Type B pancreatic cell (in vitro differentiated cells): ENCODE measurements around the gene GNG7. TPM values are rescaled to one million over a fixed set of nuclear protein-coding genes. Genes with fewer than 3 reads are reported as not detected.
A peak's percentile ranks its signal among the peaks of the same experiment; 100 is the strongest.
"Not testable (repeated sequence)": the region's sequence is repeated elsewhere in the genome, so short reads cannot be mapped to it uniquely, and the experiment has no call there.

Experiments used
- DNase-seq: peaks from one replicate; pipeline ENCODE4 v3.0.0; 2021; ENCODE audit warnings: mixed read lengths; ENCODE audit not compliant: unreplicated experiment; ENCODE audit errors: extremely low spot score
- H3K27ac Mint-ChIP-seq: 2 replicates; pipeline ENCODE4 v1.8.0; 2021; ENCODE audit warnings: mild to moderate bottlenecking, mixed read lengths
- H3K27me3 Mint-ChIP-seq: 2 replicates; pipeline ENCODE4 v1.8.0; 2021; ENCODE audit warnings: mixed read lengths
- H3K36me3 Mint-ChIP-seq: 2 replicates; pipeline ENCODE4 v1.8.0; 2021; ENCODE audit warnings: mixed read lengths
- H3K4me1 Mint-ChIP-seq: one replicate; pipeline ENCODE4 v1.8.0; 2021; ENCODE audit warnings: mixed read lengths; ENCODE audit not compliant: unreplicated experiment
- H3K4me3 Mint-ChIP-seq: 2 replicates; pipeline ENCODE4 v1.8.0; 2021; ENCODE audit warnings: mild to moderate bottlenecking, mixed read lengths
- H3K9me3 Mint-ChIP-seq: 2 replicates; pipeline ENCODE4 v1.8.0; 2021; ENCODE audit warnings: mixed read lengths
- total RNA-seq: library from RNA; stranded (reverse); gene quantifications from 2 replicates; pipeline ENCODE4 v1.2.1, GENCODE V29; 2021; ENCODE audit warnings: low replicate concordance
- TF ChIP-seq, protein P1 (sequence below): fragments of 200-600 bp; sonication (generic); conservative IDR thresholded peaks from 2 replicates; pipeline ENCODE4 v1.5.0; 2021; ENCODE audit warnings: antibody characterized with exemption, mild to moderate bottlenecking

The GNG7 gene
- total RNA-seq, 1 donor from 2014 or later = 12.2 TPM

DNA sequence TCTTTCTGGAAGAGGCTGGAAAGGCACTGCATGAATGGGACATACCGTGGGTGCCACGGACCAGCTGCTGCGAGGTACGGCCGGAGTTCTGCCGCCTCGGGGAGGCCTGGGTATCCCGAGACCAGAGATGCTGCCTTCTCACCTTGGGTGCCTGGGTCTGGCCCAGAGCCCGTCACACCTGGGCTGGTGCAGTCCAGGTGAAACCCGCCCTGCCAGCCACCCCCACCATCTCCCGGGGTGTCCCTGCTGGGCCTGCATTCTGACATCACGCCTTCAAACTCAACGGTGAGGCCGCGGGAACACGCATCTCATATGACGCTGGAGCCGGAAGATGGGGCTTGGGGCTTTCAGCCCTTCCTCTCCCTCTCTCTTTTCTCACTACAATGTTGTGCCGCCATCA, 128.6 kb downstream of the GNG7 start:
- H3K36me3 Mint-ChIP-seq = no peaks in the 10 kb centered on the region
- H3K9me3 Mint-ChIP-seq = peaks cover 4% of the 10 kb centered on the region
- H3K4me3 Mint-ChIP-seq = no peak overlapping the region
- H3K27me3 Mint-ChIP-seq = no peaks in the 10 kb centered on the region
- TF ChIP-seq, protein P1, sequence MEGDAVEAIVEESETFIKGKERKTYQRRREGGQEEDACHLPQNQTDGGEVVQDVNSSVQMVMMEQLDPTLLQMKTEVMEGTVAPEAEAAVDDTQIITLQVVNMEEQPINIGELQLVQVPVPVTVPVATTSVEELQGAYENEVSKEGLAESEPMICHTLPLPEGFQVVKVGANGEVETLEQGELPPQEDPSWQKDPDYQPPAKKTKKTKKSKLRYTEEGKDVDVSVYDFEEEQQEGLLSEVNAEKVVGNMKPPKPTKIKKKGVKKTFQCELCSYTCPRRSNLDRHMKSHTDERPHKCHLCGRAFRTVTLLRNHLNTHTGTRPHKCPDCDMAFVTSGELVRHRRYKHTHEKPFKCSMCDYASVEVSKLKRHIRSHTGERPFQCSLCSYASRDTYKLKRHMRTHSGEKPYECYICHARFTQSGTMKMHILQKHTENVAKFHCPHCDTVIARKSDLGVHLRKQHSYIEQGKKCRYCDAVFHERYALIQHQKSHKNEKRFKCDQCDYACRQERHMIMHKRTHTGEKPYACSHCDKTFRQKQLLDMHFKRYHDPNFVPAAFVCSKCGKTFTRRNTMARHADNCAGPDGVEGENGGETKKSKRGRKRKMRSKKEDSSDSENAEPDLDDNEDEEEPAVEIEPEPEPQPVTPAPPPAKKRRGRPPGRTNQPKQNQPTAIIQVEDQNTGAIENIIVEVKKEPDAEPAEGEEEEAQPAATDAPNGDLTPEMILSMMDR = no peak
- H3K4me1 Mint-ChIP-seq = peaks cover 8% of the 10 kb centered on the region
- DNase-seq = no peak
- H3K27ac Mint-ChIP-seq = peak overlapping the region; percentile 44

DNA sequence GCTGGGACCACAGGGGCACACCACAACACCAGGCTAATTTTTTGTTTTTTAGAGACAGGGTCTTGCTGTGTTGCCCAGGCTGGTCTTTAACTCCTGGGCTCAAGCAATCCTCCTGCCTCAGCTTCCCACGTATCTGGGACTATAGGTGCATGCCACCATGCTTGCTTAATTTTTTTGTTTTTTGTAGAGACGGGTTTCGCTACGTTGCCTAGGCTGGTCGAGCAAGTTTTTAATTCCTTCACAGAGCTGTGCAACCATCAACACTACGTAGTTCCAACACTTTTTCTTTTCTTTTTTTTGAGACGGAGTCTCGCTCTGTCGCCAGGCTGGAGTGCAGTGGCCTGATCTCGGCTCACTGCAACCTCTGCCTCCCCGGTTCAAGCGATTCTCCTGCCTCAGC, 130.3 kb downstream of the GNG7 start:
- H3K4me1 Mint-ChIP-seq, H3K36me3 Mint-ChIP-seq, H3K9me3 Mint-ChIP-seq, H3K27me3 Mint-ChIP-seq, DNase-seq: not testable (repeated sequence)
- peak overlapping the region; percentile 20 for H3K4me3 Mint-ChIP-seq
- peak overlapping the region; percentile 96 for H3K27ac Mint-ChIP-seq

DNA sequence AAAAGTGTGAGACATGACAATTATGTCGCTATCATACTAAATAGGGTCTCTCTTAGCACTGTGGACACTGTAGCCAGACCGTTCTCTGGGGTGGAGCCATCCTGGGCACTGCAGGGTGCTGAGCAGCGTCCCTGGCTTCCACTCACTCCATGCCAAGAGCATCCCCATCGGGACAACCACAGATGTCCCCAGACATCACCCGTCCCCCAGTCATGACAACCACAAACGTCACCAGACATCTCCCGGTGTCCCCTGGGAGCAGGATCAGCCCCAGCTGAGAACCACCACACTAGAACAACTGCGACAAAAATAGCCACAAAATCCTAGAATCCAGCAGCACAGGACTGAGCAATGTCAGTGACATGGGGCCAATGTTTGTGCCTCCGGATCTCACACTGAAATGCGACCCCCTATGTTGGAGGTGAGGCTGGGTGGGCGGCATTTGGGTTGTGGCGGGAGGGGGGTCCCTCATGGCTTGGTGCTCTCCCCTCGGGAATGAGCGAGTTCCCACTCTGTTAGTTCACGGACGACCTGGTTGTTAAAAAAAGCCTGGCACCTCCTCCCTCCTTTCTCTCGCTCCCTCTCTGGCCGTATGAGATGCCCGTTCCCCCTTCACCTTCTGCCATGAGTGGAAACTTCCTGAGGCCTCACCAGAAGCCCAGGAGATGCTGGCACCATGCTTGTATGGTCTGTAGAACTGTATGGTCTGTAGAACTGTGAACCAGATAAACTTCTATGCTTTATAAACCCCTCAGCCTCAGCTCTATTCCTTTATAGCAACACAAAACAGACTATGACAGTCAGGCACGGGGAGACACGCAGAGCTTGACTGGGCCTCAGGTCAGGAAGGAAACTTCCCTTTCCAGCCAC, 132.7 kb downstream of the GNG7 start:
- Mint-ChIP-seq H3K27ac (no peak overlapping the region), H3K4me3 (no peak overlapping the region), H3K9me3 (peaks cover 4% of the 10 kb centered on the region), H3K27me3 (no peaks in the 10 kb centered on the region), H3K36me3 (peaks cover 6% of the 10 kb centered on the region), H3K4me1 (peaks cover 3% of the 10 kb centered on the region)
- TF ChIP-seq, protein P1 = no peak
- no peak for DNase-seq

DNA sequence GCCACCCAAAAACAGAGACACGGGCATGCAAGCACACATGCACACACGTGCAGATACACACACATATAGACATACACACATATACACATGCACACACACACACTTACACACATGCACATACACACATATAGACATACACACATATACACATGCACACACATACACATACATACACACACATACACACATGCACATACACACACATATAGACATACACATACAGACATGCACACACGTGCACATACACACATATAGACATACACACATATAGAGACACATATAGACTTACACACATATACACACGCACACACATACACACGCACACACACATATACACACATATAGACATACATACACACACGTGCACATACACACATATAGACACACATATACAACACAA, 134.5 kb downstream of the GNG7 start:
- Mint-ChIP-seq H3K27me3 (no peaks in the 10 kb centered on the region), H3K4me1 (peaks cover 5% of the 10 kb centered on the region), H3K36me3 (peaks cover 6% of the 10 kb centered on the region), H3K4me3 (no peak overlapping the region), H3K9me3 (peaks cover 4% of the 10 kb centered on the region), H3K27ac (no peak overlapping the region)
- TF ChIP-seq, protein P1 = no peak
- no peak for DNase-seq

DNA sequence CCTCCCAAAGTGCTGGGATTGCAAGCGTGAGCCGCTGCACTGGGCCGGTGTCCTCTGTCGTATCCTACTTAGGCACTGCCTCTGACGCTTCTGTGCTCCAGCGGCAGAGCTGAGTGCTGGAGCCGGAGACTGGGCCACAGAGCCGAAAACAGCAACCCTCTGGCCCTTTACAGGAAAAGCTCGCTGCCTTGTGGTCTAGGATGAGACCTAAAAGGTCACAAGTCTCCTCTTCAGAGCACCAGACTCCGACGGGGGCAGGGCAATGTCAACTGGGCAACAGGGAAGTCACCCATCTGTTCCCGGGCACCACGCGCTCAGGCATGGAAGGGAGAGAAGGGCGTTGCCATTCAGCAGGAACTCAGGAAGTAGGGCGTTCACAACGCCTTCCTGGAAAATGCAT, 134.9 kb downstream of the GNG7 start:
- Mint-ChIP-seq H3K27ac (no peak overlapping the region), H3K9me3 (peaks cover 4% of the 10 kb centered on the region), H3K36me3 (peaks cover 6% of the 10 kb centered on the region), H3K4me3 (no peak overlapping the region), H3K4me1 (peaks cover 5% of the 10 kb centered on the region), H3K27me3 (no peaks in the 10 kb centered on the region)
- TF ChIP-seq, protein P1 = no peak
- DNase-seq = no peak

DNA sequence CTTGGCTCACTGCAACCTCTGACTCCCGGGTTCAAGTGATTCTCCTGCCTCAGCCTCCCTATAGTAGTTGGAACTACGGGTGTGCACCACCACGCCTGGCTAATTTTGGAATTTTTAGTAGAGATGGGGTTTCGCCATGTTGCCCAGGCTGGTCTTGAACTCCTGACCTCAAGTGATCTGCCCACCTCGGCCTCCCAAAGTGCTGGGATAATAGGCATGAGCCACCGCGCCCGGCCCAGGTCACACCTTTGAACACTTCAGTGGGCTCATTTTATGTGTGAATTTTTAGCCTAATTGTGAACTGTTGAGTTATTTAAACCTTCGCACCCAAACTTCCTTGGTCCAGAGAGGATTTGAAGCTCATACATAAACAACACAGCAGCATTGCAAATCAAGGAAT, 138.9 kb downstream of the GNG7 start:
- H3K27ac Mint-ChIP-seq, H3K27me3 Mint-ChIP-seq, H3K4me3 Mint-ChIP-seq, H3K9me3 Mint-ChIP-seq, DNase-seq, H3K4me1 Mint-ChIP-seq, H3K36me3 Mint-ChIP-seq: not testable (repeated sequence)
